Dermis microvascular lymphatic vessel endothelial cell (primary cell): ENCODE measurements around the gene VTI1A. TPM values are rescaled to one million over a fixed set of nuclear protein-coding genes. Genes with fewer than 3 reads are reported as not detected.

Source experiments
- DNase-seq, 2 donors: peaks; one replicate each; pipeline versions ENCODE4 v3.0.0 to v3.0.0-alpha.2; 2010; ENCODE audit warnings: low read depth in 2 of 2
- total RNA-seq: library from RNA; depleted of rRNA; stranded (reverse); fragments of >200 nt; gene quantifications from 2 replicates; pipeline ENCODE4 v1.2.1, GENCODE V29; 2014

The VTI1A gene
- total RNA-seq, 1 donor from 2014 or later, result 13.6 TPM

DNA sequence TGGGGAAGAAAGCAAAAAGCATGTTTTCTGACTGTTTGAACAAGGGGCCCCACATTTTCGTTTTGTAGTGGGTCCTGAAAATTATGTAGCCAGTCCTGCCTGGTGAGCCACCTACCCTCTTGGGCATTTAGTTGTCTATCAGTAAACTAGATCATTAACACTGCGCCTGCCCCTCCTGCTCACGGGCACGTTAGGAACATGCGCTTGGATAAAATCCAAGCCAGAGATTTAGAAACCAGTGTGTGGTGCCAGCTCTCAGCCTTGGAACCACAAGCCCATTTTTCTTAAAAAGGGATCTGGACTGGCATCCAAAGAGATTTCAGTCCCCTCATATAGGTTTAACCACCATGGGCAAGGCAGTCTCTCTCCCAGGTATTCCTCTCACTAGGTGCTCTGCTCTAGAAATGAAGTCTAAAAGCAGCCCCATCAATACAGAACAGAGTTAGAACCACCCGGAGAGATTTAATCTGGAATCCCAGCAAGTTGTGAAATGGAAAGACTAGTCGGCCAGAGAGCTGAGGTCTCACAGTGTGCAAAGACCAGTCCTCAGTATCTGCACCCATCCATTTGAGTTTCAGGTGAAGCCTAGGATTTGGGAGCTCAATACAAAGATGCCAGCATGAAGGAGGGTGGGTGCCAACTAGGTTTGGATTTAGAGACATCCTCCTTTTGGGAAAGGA, 379.1 kb downstream of the VTI1A start:
- DNase-seq, result no peak

DNA sequence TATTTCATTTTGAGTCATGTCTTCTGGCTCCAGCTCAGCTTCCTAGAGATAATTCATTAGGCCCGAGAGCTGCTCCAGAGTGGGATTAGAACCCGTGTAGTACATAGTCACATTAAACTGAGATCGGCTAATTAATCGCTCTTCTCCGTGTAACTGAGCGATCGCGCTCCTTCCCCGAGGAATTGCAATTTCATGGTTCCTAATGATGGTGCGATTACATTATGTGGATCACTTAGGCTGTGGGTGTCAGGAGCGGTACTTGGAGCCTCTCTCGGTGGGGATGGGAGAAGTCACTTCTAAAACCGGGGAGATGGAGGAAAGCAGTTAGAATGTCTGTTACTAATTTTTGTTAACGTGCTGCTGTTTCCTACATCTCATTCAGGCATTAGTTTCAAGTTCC, 380.1 kb downstream of the VTI1A start:
- no peak for DNase-seq

GRCh38 chr10:112827951-112828350, 380.9 kb downstream of the VTI1A start:
- DNase-seq, result no peak

GRCh38 chr10:112831859-112832258, 384.8 kb downstream of the VTI1A start:
- no peak for DNase-seq

DNA sequence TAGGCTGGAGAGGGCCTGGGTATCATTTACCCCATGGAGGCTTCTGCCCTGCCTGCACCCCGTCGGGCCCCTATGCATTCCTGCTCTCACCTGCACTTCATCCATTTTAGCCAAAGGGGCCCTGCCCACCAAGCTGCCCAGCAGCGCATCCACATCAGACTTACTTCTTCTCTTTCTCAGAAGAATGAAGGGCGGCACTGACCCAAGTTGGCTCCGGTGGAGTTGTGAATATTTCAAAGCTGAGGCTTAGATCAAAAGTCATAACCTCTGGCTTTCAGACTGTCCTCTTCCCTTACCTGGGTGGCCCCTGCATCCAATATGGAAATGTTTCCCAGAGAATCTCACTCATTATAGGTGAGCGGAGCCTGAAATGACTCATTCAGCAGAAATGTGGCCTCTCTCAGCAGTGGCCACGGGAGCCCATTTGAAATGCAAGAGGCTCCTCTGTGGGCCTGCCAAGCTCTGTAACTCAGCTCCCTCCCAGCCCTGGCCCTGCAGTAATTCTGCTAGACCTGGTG, 385.4 kb downstream of the VTI1A start:
- no peak for DNase-seq

- DNase-seq, result no peak
Measured at GRCh38 chr10:112832959-112833358, 385.9 kb downstream of the VTI1A start.

DNA sequence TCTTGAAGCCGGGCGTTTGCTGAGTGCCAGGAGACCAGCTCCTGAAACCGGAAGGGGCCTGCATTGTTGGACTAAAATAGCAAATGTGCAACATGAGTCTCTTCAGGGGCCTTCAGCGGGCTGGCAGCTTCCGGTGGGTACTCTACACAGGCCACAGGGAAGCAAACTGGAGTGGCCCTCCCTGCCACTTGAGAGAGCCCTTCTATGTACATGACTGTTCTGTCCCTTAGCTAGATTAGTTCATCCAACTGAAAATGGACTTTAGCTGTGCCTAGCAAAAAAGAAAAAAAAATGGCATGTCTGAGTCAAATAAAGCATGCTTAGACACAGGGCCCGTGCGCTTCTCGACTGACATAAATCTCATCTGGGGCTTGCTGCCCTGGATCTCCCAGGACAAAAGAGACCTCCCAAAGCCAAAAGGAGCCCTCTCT, 387.8 kb downstream of the VTI1A start:
- DNase-seq, result peak in 1 of 2 donors; percentile 21

- no peak for DNase-seq
Measured at GRCh38 chr10:112835217-112835715, 388.3 kb downstream of the VTI1A start.

DNA sequence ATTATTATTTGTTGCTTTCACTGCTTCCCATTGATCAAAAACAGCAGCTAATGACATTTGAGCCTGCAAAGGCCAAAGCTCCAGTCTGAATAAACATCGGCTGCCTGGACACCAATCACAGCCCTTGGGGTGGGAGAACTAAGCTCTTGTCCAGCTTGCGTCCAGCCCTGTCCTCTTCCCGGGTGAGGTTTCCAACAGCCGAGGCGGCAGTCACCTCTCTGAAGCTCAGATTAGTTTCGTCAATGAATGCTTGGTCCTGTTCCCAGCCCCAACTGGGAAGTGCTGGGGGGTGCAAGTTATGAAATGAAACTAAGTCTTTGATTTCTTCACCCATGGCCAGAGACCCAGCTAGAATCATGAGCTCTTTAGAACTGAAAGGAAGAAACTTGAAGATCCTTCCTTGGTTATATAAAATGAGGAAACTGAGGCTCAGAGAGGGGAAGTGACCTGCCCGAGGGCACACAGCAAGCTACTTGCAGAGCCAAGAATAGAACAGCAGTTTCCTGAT, 389.0 kb downstream of the VTI1A start:
- no peak for DNase-seq

- no peak for DNase-seq
Measured at GRCh38 chr10:112838784-112839481, 391.9 kb downstream of the VTI1A start.

- no peak for DNase-seq
Measured at GRCh38 chr10:112839928-112840654, 393.1 kb downstream of the VTI1A start.

DNA sequence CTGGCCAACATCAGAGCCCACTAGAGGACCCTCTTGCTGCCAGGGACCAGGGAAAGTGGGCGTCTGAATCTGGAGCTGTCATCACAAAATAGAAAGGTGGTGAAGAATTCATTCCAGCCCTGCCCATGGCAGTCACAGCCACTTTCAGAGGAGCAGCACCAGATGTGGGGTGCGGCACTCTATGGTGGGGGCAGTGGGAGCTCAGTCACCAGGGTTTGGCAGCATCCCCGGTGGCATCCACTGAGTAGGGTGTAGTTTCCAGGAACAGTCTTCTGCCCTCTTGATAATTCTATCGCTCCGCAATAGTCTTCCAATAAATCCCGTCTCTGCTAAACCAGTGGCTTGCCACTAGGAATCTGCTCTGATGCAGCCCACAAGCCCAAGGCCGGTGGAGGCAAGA, 394.5 kb downstream of the VTI1A start:
- no peak for DNase-seq

GRCh38 chr10:112842832-112843360, 395.9 kb downstream of the VTI1A start:
- DNase-seq, result peak in 1 of 2 donors; percentile 8

DNA sequence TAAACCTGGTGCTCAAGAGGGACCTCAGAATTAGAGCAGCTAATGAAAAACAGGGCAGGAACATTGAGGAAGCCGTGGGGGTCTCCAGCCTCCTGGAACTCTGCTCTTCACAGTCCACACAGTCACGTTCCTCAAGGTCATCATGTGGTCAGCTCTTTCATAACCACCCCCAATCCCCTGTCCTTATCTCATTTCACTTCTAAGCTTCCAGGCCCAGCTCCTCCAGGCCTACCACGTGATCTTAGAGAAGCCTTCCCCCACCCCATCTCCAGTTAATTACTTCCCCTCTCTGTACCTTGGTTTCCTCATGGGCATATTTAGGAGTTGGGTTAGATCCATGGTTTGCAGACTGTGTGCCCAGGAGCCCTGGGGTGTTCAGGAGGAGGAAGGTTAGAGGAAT, 396.6 kb downstream of the VTI1A start:
- no peak for DNase-seq

- DNase-seq, result no peak
Measured at GRCh38 chr10:112844681-112845544, 397.9 kb downstream of the VTI1A start.

DNA sequence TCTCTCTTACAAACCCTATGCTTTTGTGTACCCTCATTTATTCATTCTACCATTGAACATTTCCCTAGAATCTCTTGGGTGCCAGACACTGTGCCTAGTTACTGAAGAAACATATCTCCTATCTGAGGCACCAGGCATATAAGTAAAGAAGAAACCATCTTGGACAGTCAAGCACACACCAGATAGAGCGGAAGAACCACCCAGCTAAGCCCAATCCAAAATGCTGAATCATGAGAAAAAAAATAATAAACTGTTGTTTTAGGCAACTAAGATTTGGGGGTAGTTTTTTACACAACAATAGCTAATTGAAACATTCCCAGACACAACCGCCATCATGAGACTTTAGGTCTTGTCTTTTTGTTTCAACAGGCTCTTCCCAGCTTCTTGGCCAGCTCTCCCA, 400.8 kb downstream of the VTI1A start:
- DNase-seq, result no peak

DNA sequence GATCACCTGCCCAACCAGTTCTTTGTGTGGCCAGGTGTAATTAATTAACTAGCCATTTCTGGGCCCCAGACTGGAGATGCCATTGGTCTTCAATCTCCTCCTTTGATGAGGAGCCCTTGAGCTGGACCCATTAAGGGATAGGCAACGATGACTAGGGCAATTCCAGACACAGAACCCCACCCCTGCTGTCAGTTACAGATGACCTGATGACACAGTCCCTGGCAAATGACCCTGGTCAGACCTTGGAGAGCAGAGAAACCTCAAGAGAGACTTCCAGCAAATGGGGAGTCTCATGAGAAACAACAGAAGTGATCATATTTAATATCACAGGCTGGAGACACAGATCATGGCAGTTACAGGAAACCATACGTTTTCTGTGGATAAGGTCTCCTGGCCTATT, 401.2 kb downstream of the VTI1A start:
- DNase-seq, result no peak

DNA sequence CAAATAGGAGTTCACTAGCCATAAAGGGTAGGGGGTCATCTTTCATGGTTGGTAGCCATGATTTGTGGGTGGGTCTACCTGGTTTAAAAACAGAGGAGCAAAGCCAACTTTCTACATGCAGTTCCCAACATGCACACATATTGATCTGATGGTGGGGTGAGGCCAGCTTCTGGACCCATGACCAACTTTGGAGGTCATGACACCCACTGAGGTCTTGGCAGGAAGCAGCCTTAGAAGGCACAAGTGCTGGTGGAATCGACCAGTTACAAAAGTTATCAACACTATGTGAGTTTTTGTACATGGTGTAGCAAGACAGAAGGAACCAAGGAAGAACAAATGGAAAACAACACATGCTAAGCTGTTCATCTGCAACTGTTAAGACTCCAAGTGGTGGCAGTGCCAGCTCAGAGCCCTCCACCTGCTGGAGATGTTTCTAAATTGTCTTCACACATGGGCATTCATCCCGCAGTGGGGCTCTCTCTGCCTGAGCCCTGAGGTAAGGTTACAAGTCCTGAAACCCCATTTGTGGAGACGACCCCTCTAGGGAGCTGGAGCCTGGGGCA, 401.9 kb downstream of the VTI1A start:
- no peak for DNase-seq

- DNase-seq, result no peak
Measured at GRCh38 chr10:112849546-112849945, 402.5 kb downstream of the VTI1A start.

GRCh38 chr10:112851181-112851580, 404.2 kb downstream of the VTI1A start:
- DNase-seq, result no peak
